Pancreas (tissue), 10 donors: ENCODE data around the gene NPTX1. TPM values are rescaled to one million over a fixed set of nuclear protein-coding genes. Genes with fewer than 3 reads are reported as not detected.

Experiments
- ATAC-seq, 4 donors: fragments of 200-7000 bp; cut with Tn5 transposase; one replicate each; pipeline versions ENCODE4 v1.8.0 to v1.9.1; 2020; ENCODE audit warnings: mild to moderate bottlenecking in 4 of 4, moderate library complexity in 4 of 4
- DNase-seq, 6 donors: peaks; one replicate each; pipeline ENCODE4 v3.0.0-alpha.2; 2020
- FAIRE-seq: peaks from 2 replicates; lab custom pipeline; 2012; peaks lifted over from hg19 to GRCh38; lab: Jason Lieb, UNC
- H3K27ac ChIP-seq, 4 donors: fragments of 200-600 bp; sonication (generic); 1 replicate in 3 of 4; 2 replicates in 1 of 4; pipeline versions ENCODE4 v1.5.0 to v1.8.0; 2020
- H3K27me3 ChIP-seq, 4 donors: fragments of 200-600 bp; one replicate each; pipeline ENCODE4 v1.8.0; 2021
- H3K36me3 ChIP-seq, 3 donors: fragments of 200-600 bp; sonication (generic) in 1 of 3; one replicate each; pipeline versions ENCODE4 v1.5.0 to v1.8.0; 2020 to 2021
- H3K4me1 ChIP-seq, 3 donors: fragments of 200-600 bp; one replicate each; pipeline ENCODE4 v1.8.0; 2021
- H3K4me3 ChIP-seq, 4 donors: fragments of 200-600 bp; sonication (generic) in 2 of 4; one replicate each; pipeline versions ENCODE4 v1.5.0 to v1.8.0; 2020 to 2021
- H3K9me3 ChIP-seq, 4 donors: fragments of 200-600 bp; one replicate each; pipeline ENCODE4 v1.8.0; 2021
- CTCF ChIP-seq, 4 donors: fragments of 200-600 bp; sonication (generic) in 3 of 4; IDR thresholded peaks; one replicate each; pipeline versions ENCODE4 v1.5.0 to v1.8.0; 2021; ENCODE audit warnings: antibody characterized with exemption in 4 of 4
- WGBS, 2 donors: extraction: QIAGEN DNeasy Blood & Tissue Kit; methylation state at CpG; one replicate each; pipeline ENCODE4 v1.1.7; 2013; 5-methylcytosine and 5-hydroxymethylcytosine counted together
- intact Hi-C, 3 donors: fragments of 100-400 bp; cut with DNase I; formaldehyde crosslinking; loops; one replicate each; pipeline versions ENCODE4 v1.11.1 to v1.14.2; 2022
- polyA plus RNA-seq, 2 donors: library from polyadenylated mRNA; stranded (reverse); fragments of 200-250 nt; gene quantifications; one replicate each; pipeline ENCODE4 v1.2.3, GENCODE V29; 2013
- total RNA-seq, 6 donors: library from RNA; stranded (reverse); fragmentation: NEBNext Ultra II Directional in 4 of 6; extraction: Animal tissue kit (Norgen Biotek cat#: 25700) in 4 of 6; gene quantifications; one replicate each; pipeline versions ENCODE4 v1.2.1 to v1.2.4, GENCODE V29; 2021 to 2023
- donor health status: healthy with polysubstance abuse.
- donor health status: DM: no; HTN: no; CAD: no; lungs with moderate emphysema.
- donor health status: DM: no; HTN: no; CAD: no.
- donor health status: control.
- donor health status: control.
- donor health status: Bipolar disorder and iron deficiency.
- donor health status: DM: yes; HTN: yes; CAD: no.
- donor health status: DM: no; HTN: no; CAD: no.
- donor health status: DM: no; HTN: no; CAD: no.
- donor health status: DM: yes; HTN: yes; CAD: no.

NPTX1 gene
- total RNA-seq: 1 to 10 TPM in 1 of 6 donors, under 1 TPM in 4, not detected in 1; 0.04 to 1.1 (median 0.23) TPM
- under 1 TPM; 0.05 to 0.19 TPM for polyA plus RNA-seq

DNA sequence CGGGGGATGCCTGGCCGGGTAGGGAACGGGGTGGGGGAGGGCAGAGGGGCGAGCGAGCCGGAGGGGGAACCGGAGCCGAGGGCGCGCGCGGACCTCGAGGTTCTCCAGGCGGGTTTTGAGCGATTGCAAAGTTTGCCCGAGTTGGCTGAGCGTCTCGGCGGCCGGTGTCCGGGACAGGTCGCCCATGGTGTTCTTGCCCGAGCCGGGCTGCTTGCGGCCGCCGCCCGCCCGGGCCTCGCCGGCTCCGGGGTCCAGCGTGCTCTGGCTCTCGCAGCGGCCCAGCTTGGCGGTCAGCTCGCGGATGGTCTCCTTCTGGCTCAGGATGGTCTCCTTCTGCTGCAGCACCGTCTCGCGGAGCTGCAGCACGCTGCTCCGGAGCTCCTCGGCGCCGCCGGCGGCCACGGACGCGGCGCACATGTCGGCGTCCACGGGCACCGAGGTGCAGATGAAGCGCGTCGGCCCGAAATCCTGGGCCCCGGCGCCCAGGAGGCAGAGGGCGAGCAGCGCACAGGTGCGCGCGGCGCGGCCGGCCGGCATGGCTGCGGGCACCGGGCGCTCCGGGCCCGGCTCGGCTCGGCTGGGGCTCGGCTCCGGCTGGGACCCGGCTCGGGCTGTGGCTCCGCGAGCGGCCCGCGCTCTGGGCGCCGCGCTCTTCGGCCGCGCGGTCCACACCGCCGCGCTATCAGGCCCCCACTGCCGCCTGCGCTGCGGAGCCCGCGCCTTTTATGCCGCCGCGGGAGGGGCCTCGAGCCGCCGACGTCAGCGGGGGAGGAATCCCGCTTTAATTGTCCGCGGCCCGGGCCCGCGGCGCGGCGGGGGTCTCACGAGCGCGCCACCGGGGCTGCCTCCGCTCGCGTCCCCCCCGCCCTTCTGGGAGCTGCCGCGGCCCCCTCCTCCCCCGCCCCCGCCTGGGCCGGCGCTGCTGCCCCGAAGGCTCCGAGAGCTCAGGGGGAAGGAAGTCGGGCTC, at the start of gene NPTX1:
TSS of gene NPTX1 (minus strand) at position 698 of the 967 bp plus-strand sequence. CDS start at position 537, 161 bp downstream.
- DNase-seq (peak in 2 of 6 donors; percentile 71 to 76), FAIRE-seq (no peak), ATAC-seq (peak; percentile 34 to 79 (median 70))
- Histone ChIP-seq H3K9me3 (no peaks in the 10 kb centered on the region), H3K27me3 (peaks cover 0 to 43% (median 10%) of the 10 kb centered on the region in 4 donors), H3K27ac (no peak within 1 kb of the TSS), H3K4me3 (peak within 1 kb of the TSS in 2 of 4 donors; percentile 21 to 40), H3K36me3 (no peaks in the 10 kb centered on the region), H3K4me1 (peaks cover 5 to 23% (median 12%) of the 10 kb centered on the region in 3 donors)
- no peak for TF ChIP-seq CTCF (IDR thresholded peaks at IDR 0.05)
- intact Hi-C loops: no loop called here
- WGBS, 2 donors: 1% methylated on average over 102 to 136 of the region's 136 CpGs

DNA sequence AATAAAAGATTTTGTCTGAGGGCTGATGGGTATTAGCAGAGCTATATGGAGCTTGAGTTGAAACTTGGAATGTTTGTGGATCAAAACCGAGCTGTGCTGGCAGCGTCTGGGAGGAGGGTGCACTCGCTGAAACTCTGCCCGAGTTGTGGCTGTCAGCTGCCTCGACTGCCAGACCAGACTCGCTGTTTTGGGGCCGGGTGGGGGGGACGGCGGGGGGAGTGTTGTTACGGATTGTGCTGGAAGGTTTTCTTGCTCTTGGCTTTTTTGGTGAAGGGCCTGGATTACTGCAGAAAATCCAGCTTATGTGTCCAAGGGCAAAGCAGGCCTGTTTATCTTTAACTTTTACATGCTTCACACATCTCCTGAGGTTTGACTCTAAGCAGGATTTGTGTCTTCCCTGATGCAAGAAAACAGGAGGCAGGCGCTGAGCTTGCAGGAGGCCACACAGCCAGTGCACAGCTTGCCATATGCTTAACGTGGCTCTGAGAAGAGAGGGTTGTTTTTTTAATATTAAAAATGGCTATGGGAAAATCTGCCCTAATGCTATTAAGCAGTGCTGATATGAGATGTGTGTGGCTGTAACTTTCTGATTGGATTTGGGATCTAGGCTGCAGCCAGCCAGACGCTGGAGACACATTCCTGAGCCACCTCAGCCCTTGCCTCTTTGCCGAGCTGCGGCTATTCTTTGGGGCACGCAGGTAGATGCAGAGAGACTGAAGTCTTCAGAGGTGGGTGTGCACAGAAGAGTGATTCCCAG, 47.7 kb upstream of the NPTX1 start:
- 44 to 46% methylated on average over 16 of the region's 16 CpGs for WGBS, 2 donors
- TF ChIP-seq CTCF (IDR thresholded peaks at IDR 0.05): no peak
- Histone ChIP-seq H3K9me3 (no peaks in the 10 kb centered on the region), H3K36me3 (no peaks in the 10 kb centered on the region), H3K27ac (no peak overlapping the region), H3K4me3 (no peak overlapping the region), H3K4me1 (no peaks in the 10 kb centered on the region), H3K27me3 (no peaks in the 10 kb centered on the region)
- ATAC-seq (no peak), DNase-seq (no peak), FAIRE-seq (no peak)
- intact Hi-C loops: no loop called here

DNA sequence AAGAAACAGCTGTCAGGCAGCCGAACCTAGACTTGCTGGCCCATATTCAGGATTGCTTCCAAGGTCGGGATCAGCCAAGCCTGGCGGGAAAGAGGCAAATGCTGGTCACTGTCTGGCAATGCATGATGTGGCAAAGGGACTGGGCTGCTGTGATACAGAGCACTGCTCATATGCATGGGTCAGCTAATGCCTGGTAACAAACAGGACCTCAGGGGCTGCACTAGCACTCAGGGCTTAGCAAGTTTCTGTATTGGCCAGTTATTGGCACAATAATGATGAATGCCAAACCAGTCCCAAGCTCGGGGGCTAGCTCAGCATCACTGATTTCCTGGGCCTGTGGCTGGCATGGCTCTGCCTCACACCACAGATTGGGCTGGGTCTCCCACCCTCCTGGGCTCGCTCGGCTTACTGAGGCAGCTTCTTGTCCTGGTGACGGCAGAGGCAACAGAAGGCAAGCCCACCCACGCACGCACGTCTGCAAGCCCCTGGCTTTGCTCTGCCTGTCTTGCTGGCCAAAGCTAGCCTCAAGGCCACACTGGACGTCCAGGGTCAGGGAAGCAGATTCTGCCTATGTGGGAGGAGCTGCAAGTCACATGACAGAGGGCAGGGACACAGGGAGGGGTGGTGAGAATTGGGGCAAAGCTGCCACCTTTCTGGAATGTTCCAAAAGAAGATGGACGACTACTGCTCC, 46.8 kb upstream of the NPTX1 start:
- H3K27ac ChIP-seq: no peak overlapping the region
- FAIRE-seq (no peak), ATAC-seq (no peak)

More for the DNA sequence above, 46.8 kb upstream of the NPTX1 start:
- Histone ChIP-seq H3K27me3 (no peaks in the 10 kb centered on the region), H3K36me3 (no peaks in the 10 kb centered on the region), H3K4me1 (no peaks in the 10 kb centered on the region), H3K4me3 (no peak overlapping the region), H3K9me3 (no peaks in the 10 kb centered on the region)
- no peak for TF ChIP-seq CTCF (IDR thresholded peaks at IDR 0.05)
- 62 to 66% methylated on average over 12 of the region's 12 CpGs for WGBS, 2 donors
- DNase-seq: no peak
- intact Hi-C loops: no loop called here
